Fibroblast of lung (primary cell): ENCODE data around the gene ZDHHC1. TPM values are rescaled to one million over a fixed set of nuclear protein-coding genes. Genes with fewer than 3 reads are reported as not detected.
"Not testable (repeated sequence)": the region's sequence is repeated elsewhere in the genome, so short reads cannot be mapped to it uniquely, and the experiment has no call there.

Experiments
- DNase-seq, 2 donors: peaks; one replicate each; pipeline versions ENCODE4 v3.0.0 to v3.0.0-alpha.2; 2010; ENCODE audit warnings: low read depth in 2 of 2
- H2AFZ ChIP-seq: 2 replicates; pipeline ENCODE4 v1.5.1; 2012; ENCODE audit warnings: low read length, control low read depth, inconsistent platforms
- H3K27ac ChIP-seq: 2 replicates; pipeline ENCODE4 v1.5.1; 2011; ENCODE audit warnings: low read length, control low read depth; ENCODE audit not compliant: insufficient read depth
- H3K27me3 ChIP-seq: 2 replicates; pipeline ENCODE4 v1.5.1; 2011; ENCODE audit warnings: mild to moderate bottlenecking, low read length; ENCODE audit not compliant: control insufficient read depth, insufficient read depth
- H3K36me3 ChIP-seq: 2 replicates; pipeline ENCODE4 v1.5.1; 2011; ENCODE audit warnings: low read length; ENCODE audit not compliant: control insufficient read depth, insufficient read depth
- H3K4me1 ChIP-seq: 2 replicates; pipeline ENCODE4 v1.5.1; 2011; ENCODE audit warnings: low read length; ENCODE audit not compliant: control insufficient read depth, insufficient read depth; ENCODE audit errors: extremely low read depth
- H3K4me2 ChIP-seq: 2 replicates; pipeline ENCODE4 v1.5.1; 2011; ENCODE audit warnings: low read length, control low read depth; ENCODE audit not compliant: insufficient read depth; ENCODE audit errors: extremely low read depth
- H3K4me3 ChIP-seq, 4 experiments: fragments of 200-600 bp in 1 of 4; sonication (generic) in 1 of 4; replicated peaks in 1 of 4; 2 replicates each; pipeline ENCODE4 v1.5.1; 2011 to 2016; ENCODE audit warnings: low read length in 4 of 4, low read depth in 3 of 4, mild to moderate bottlenecking in 3 of 4, control low read depth in 2 of 4, inconsistent platforms in 1 of 4, mixed read lengths in 1 of 4; ENCODE audit not compliant: insufficient read depth in 1 of 4; ENCODE audit errors: control extremely low read depth in 1 of 4
- H3K79me2 ChIP-seq: 2 replicates; pipeline ENCODE4 v1.5.1; 2012; ENCODE audit warnings: mild to moderate bottlenecking, low read length, inconsistent platforms; ENCODE audit not compliant: control insufficient read depth, insufficient read depth
- H3K9ac ChIP-seq: 2 replicates; pipeline ENCODE4 v1.5.1; 2011; ENCODE audit warnings: mild to moderate bottlenecking, low read length, control low read depth; ENCODE audit not compliant: insufficient read depth
- H3K9me3 ChIP-seq: 2 replicates; pipeline ENCODE4 v1.5.1; 2012; ENCODE audit warnings: low read depth, low read length; ENCODE audit not compliant: control insufficient read depth, insufficient read depth
- H4K20me1 ChIP-seq: 2 replicates; pipeline ENCODE4 v1.5.1; 2011; ENCODE audit warnings: low read length; ENCODE audit not compliant: control insufficient read depth, insufficient read depth; ENCODE audit errors: extremely low read depth
- CTCF ChIP-seq, 2 donors: IDR thresholded peaks in 1 of 2; conservative IDR thresholded peaks in 1 of 2; 1 replicate in 1 of 2; 2 replicates in 1 of 2; pipeline ENCODE4 v1.5.1; 2011 to 2012; ENCODE audit warnings: low read length in 2 of 2, control low read depth in 1 of 2, inconsistent platforms in 1 of 2, low read depth in 1 of 2, mild to moderate bottlenecking in 1 of 2
- EZH2 ChIP-seq: IDR thresholded peaks from 2 replicates; pipeline ENCODE4 v1.5.1; 2012; ENCODE audit warnings: low read length, control low read depth, mild to moderate bottlenecking; ENCODE audit errors: missing control alignments
- polyA plus RNA-seq, 2 donors: library from polyadenylated mRNA; depleted of rRNA in 1 of 2; stranded (reverse) in 1 of 2; unstranded in 1 of 2; fragments of >200 nt; gene quantifications; 2 replicates each; pipeline ENCODE4 v1.2.1, GENCODE V29; 2011 to 2012; ENCODE audit warnings: missing spikeins in 1 of 2
- total RNA-seq: library from RNA; depleted of rRNA; stranded (reverse); fragments of >200 nt; gene quantifications from 2 replicates; pipeline ENCODE4 v1.2.1, GENCODE V29; 2014

The ZDHHC1 gene
- total and polyA plus RNA-seq, 2 donors (not counting 1 experiment from before 2014, with no cell fraction given): 2.7 to 6.4 TPM

- Histone ChIP-seq H3K4me2 (no peak overlapping the region), H3K27ac (no peak overlapping the region), H3K9me3 (no peaks in the 10 kb centered on the region), H3K79me2 (no peaks in the 10 kb centered on the region), H3K9ac (no peak overlapping the region), H3K27me3 (peaks cover 18% of the 10 kb centered on the region), H2AFZ (no peak overlapping the region), H4K20me1 (no peaks in the 10 kb centered on the region), H3K36me3 (no peaks in the 10 kb centered on the region), H3K4me1 (no peaks in the 10 kb centered on the region), H3K4me3 (no peak overlapping the region)
- TF ChIP-seq CTCF (conservative IDR thresholded peaks at IDR 0.05 in 1 of 2, IDR thresholded peaks at IDR 0.05 in 1 of 2; ENCODE audit: low read depth in 1 of 2, low read length in 2 of 2): no peak
- no peak for TF ChIP-seq EZH2
- no peak for DNase-seq
Measured at GRCh38 chr16:67370661-67371060, 45.6 kb downstream of the ZDHHC1 start.

GRCh38 chr16:67364600-67365235 lies 51.6 kb downstream of the ZDHHC1 start:
- peaks cover 15% of the 10 kb centered on the region for H3K27me3 ChIP-seq
- H3K9ac ChIP-seq: no peak overlapping the region
- H3K9me3 ChIP-seq: no peaks in the 10 kb centered on the region
- H3K36me3 ChIP-seq: no peaks in the 10 kb centered on the region
- H3K4me2 ChIP-seq: no peak overlapping the region
- no peak for TF ChIP-seq EZH2
- TF ChIP-seq CTCF (conservative IDR thresholded peaks at IDR 0.05 in 1 of 2, IDR thresholded peaks at IDR 0.05 in 1 of 2; ENCODE audit: low read depth in 1 of 2, low read length in 2 of 2): no peak
- no peaks in the 10 kb centered on the region for H4K20me1 ChIP-seq
- H3K4me3 ChIP-seq: no peak overlapping the region
- DNase-seq: no peak
- H3K27ac ChIP-seq: no peak overlapping the region
- no peaks in the 10 kb centered on the region for H3K4me1 ChIP-seq
- no peak overlapping the region for H2AFZ ChIP-seq
- no peaks in the 10 kb centered on the region for H3K79me2 ChIP-seq

- Histone ChIP-seq H4K20me1 (no peaks in the 10 kb centered on the region), H3K9me3 (no peaks in the 10 kb centered on the region), H3K27ac (no peak overlapping the region), H3K79me2 (no peaks in the 10 kb centered on the region), H2AFZ (no peak overlapping the region), H3K27me3 (peaks cover 8% of the 10 kb centered on the region), H3K4me1 (no peaks in the 10 kb centered on the region), H3K4me2 (no peak overlapping the region), H3K4me3 (no peak overlapping the region), H3K36me3 (no peaks in the 10 kb centered on the region), H3K9ac (no peak overlapping the region)
- TF ChIP-seq EZH2 (no peak), CTCF (conservative IDR thresholded peaks at IDR 0.05 in 1 of 2, IDR thresholded peaks at IDR 0.05 in 1 of 2; ENCODE audit: low read depth in 1 of 2, low read length in 2 of 2) (no peak)
- DNase-seq: no peak
Measured at GRCh38 chr16:67361038-67361437, 55.2 kb downstream of the ZDHHC1 start.

GRCh38 chr16:67359540-67360269 lies 56.6 kb downstream of the ZDHHC1 start:
- not testable (repeated sequence) for H3K27ac ChIP-seq, H3K79me2 ChIP-seq, H3K27me3 ChIP-seq, H3K36me3 ChIP-seq, H3K4me1 ChIP-seq, H3K4me3 ChIP-seq, H3K4me2 ChIP-seq, DNase-seq, H2AFZ ChIP-seq, H4K20me1 ChIP-seq, H3K9me3 ChIP-seq, H3K9ac ChIP-seq
